GM18502 (cell line): Measurements from ENCODE around the gene GPR89A.
"Not testable (repeated sequence)": the region's sequence is repeated elsewhere in the genome, so short reads cannot be mapped to it uniquely, and the experiment has no call there.

Experiments
- ATAC-seq: cut with Tn5 transposase; IDR thresholded peaks from one replicate; pipeline ENCODE4 v1.9.1; 2021; ENCODE audit warnings: mild to moderate bottlenecking; ENCODE audit not compliant: unreplicated experiment, poor library complexity

GPR89A gene

DNA sequence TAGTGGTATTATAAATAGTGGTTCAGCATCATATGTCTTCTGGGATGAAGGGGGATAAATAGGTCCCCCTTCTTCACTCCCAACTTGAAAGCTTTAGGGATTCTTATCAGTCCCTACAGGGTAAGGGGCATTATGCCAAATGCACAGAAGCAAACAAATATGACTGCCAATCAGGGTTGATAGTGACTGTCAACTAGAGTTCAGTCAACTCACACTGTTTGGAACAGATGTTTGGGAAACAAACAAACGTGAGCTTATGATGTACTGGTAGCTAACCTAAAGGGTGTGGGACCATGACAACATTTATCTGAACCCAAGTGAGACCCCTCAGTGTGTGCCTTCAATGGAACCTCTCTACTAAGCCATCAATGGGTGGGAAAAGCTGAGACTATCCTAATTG lies 65.4 kb downstream of the GPR89A start:
- ATAC-seq, result not testable (repeated sequence)

GRCh38 chr1:145684858-145685257 lies 77.1 kb downstream of the GPR89A start:
- ATAC-seq, result not testable (repeated sequence)

GRCh38 chr1:145686078-145686477 lies 78.3 kb downstream of the GPR89A start:
- not testable (repeated sequence) for ATAC-seq

DNA sequence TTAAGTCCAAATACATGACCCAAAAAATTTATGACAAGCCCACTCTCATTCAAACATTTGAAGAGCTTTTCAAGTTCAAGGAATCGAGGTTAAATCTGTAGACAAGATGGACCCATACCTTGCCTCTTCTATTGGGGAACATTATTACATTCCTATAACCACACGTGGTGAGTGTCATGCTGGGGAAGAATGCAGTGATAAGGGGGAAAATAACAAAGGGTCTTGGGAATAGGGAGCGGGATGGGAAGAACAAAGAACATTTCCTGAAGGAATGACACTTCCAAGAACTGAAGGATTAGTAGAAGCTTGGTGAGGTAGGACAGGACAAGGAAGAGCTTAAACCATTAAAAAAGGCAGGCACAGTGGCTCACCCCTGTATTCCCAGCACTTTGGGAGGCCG lies 80.5 kb downstream of the GPR89A start:
- no peak for ATAC-seq

DNA sequence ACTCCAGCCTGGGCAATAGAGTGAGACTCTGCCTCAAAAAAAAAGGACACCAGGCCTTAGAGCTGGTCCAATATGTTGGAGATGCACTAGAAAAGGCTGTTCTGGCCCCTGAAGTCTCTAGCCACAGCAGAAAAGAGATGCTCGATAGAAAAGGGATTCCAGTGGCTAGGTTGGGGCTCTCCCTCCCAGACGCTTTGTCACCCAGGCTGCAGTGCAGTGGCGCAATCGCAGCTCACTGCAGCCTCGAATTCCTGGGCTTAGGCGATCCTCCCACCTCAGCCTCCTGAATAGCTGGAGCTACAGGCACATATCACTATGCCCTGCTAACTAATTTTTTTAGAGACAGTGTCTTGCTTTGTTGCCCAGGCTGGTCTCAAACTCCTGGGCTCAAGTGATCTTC lies 81.1 kb downstream of the GPR89A start:
- ATAC-seq, result no peak

GRCh38 chr1:145689922-145690321 lies 82.1 kb downstream of the GPR89A start:
- no peak for ATAC-seq

DNA sequence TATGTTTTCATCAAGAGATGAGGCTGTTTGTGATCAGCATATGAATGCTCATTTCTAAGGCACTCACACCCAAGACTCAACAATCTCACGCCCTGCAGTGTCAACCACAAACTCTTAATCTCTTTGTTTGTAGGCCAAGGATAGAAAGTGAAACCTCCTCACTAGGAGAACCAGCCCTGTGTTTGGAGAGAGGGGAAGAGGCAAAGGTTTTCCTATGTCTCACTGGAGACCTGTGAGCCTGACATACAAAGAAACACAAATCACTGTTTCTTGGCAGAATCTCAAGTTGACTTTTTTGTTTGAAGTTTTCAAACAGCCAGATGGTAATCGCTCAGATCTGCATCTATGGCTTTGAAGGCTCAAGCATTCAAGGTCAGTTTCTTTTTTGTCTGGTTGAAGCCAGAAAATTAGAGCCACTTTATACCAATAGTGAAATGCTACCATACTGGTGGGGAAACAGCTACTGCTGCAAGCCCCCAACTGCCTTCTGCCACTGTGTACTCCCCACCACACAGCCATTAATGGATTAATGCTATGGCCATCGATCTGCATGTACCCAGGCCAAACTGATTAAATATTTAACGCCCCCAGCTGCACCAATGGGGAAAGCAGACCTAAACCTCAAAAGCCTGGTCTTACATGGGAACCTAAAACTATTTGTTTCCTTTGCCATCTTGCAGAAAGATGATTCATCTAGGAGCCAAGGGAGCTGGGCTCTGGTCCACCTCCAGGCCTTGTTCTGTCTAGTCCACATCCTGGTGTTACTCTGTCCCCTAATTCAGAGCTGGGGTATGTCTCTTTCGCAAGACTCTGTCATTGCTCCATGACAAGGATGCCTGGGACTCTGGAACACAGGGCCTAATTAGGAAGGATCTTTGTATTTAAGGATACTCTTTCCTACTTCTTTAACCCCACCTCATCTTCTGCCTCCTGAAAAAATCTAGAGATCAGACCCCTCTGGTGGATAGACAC lies 83.1 kb downstream of the GPR89A start:
- peak; percentile 86 for ATAC-seq

GRCh38 chr1:145692785-145693443 lies 85.1 kb downstream of the GPR89A start:
- no peak for ATAC-seq

- ATAC-seq, result no peak
Measured at GRCh38 chr1:145695821-145696629, 88.2 kb downstream of the GPR89A start.

DNA sequence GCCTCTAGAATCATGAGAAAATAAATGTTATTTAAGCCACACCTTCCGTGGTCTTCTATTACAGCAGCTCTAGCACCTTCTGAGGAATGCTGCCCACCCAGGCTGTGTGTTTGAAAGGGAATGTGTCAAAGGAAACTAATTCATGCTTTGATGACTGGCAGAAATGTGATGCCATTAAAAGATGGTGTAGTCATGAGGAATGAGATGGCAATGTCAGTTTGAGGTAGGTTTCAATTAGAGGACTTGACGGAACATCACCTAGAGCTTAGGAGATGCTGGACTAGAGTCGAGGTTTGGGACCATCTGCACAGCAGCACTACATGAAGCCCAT lies 88.8 kb downstream of the GPR89A start:
- ATAC-seq, result no peak

DNA sequence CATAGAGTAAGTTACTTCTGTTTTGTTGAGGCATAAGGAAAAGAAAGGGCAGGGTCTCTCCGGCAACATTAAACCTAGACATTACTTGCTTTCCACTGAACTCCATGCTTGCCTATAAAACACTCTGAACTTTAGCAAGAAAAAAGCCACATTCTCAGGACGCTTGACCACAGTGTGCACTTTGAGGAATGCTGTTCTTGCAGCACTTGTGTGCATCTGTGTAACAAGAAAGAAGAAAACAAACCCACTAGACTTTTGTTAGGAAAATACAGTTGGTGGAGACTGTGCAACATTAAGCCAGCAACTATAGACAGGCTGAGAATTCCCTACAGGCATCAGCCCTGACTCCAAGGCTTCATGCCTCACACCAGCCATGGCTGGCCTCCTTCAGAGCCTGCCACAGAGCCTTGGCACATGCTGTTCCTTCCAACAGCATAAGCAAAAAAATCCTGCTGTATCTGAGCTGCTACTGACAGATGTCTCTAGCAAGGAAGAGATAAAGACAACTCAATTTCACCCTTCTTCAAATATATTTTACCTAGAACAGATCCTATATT lies 93.6 kb downstream of the GPR89A start:
- no peak for ATAC-seq

DNA sequence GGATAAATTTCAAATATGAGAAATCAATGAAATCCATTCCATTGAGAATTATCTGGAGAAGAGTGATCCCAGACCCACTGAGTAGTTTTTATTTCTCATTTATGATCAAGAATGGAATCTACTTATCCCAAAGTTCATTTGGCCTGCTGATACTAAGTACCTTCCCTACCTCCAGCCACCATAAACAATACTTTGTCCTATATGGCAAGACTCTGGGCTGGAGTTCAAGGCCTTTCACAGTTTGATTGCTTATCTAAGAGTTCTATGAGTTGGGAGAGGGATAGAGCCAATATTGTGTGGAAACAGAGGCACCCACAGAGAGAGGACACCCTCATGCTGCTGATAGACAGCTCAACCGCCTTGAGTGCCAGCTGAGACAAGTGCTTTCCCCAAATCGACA lies 94.3 kb downstream of the GPR89A start:
- ATAC-seq, result no peak

- ATAC-seq, result no peak
Measured at GRCh38 chr1:145702826-145703225, 95.0 kb downstream of the GPR89A start.

- ATAC-seq, result no peak
Measured at GRCh38 chr1:145705622-145706021, 97.8 kb downstream of the GPR89A start.

- ATAC-seq, result no peak
Measured at GRCh38 chr1:145706086-145706664, 98.4 kb downstream of the GPR89A start.

DNA sequence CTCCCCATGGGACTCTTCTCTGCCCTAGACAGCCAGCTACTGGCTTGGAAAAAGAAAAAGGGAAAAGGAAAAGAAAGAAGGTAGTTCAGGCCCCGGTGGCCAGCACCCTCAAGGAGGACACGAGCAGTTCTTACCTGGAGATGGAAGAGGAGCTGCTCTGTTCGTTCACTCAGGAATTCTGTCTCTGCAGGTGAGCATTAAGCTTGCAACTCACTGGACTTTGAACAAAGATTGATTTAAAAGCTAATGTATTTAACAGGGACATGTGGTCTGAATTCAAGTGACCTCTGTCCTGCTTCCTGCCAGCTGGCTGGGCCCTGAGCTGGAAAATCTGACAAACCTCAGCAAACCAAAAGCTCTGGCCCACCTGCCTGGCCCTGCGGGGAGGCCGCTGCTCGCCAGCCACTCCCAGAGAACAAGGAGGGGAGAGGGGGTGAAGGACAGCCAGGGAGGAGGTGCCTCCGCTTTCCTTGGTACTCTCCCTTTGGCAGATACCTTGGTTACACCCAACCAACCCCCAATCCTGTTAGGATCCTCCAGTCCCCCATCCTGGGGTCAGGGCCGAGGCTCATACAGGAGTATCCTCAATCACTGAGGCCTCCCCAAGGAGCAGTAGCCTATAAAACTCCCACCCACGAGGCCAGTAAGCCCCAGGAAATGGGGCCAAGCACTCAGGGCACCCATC lies 99.5 kb downstream of the GPR89A start, which contains the start of gene PDZK1:
Gene PDZK1, minus strand, starts transcription at position 186 of the 685 bp plus-strand sequence. CDS start 19,347 bp downstream, outside the sequence.
- no peak for ATAC-seq

DNA sequence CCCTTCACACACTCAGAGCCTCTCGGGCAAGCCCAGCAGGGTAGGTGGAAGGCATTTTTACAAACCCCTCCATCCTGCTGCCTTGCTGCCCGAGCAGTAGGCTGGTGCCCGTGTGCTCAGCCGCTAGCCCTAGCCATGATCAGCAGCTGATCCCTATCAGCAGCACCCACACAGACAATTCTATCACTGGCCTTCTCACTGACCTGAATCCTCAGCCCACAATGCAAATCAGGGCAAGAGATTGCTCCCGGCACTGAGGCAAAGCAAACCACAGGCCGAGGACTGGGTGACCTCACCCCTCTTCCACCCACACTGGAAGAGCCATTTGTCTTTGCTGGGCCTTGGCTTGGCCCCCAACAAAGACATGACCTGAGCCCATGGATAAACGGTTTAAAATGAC lies 100.3 kb downstream of the GPR89A start:
- ATAC-seq, result no peak

- ATAC-seq, result no peak
Measured at GRCh38 chr1:145710291-145711027, 102.7 kb downstream of the GPR89A start.

DNA sequence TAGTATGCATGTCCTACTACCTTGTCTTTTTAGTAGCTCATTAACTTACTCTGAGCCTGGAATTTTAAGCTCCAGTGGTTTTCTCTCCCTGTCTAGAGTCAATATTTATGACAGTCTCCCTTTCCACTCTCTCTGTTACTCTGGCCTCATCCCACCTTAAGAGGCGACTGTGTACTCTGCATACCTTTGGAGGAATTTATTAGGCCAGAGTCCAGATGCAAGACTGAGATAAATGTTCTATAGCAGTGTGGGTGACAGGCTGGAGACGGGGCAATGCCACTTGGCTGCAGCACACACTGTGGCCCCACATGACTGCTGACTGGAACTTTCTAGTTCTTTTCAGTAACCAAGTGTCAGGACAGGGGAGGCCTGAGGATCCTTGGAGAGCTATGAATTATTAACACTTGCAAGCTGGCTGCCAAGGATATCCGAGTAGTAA lies 103.4 kb downstream of the GPR89A start:
- no peak for ATAC-seq
